Hepatocyte (in vitro differentiated cells): Measurements from ENCODE around the gene GLYATL2. TPM values are rescaled to one million over a fixed set of nuclear protein-coding genes. Genes with fewer than 3 reads are reported as not detected.

Source experiments
- DNase-seq: peaks from one replicate; pipeline ENCODE4 v3.0.0-alpha.2; 2016; ENCODE audit warnings: low spot score
- H2AFZ ChIP-seq: fragments of 200-600 bp; sonication (generic); 2 replicates; pipeline ENCODE4 v1.6.0; 2016; ENCODE audit warnings: antibody characterized with exemption, mild to moderate bottlenecking
- H3K27ac ChIP-seq: fragments of 200-600 bp; sonication (generic); 2 replicates; pipeline ENCODE4 v1.5.1; 2016; ENCODE audit warnings: mild to moderate bottlenecking
- H3K27me3 ChIP-seq: fragments of 200-600 bp; sonication (generic); 2 replicates; pipeline ENCODE4 v1.6.1; 2016
- H3K36me3 ChIP-seq: fragments of 200-600 bp; sonication (generic); replicated peaks from 2 replicates; pipeline ENCODE4 v1.5.1; 2016; ENCODE audit warnings: low read depth; ENCODE audit not compliant: insufficient read depth
- H3K4me1 ChIP-seq: fragments of 200-600 bp; sonication (generic); 2 replicates; pipeline ENCODE4 v1.5.1; 2016; ENCODE audit warnings: mild to moderate bottlenecking, moderate library complexity; ENCODE audit not compliant: insufficient read depth
- H3K4me2 ChIP-seq: fragments of 200-600 bp; sonication (generic); 2 replicates; pipeline ENCODE4 v1.6.0; 2016
- H3K4me3 ChIP-seq: fragments of 200-600 bp; sonication (generic); 2 replicates; pipeline ENCODE4 v1.5.1; 2016; ENCODE audit warnings: mild to moderate bottlenecking
- H3K79me2 ChIP-seq: fragments of 200-600 bp; sonication (generic); 2 replicates; pipeline ENCODE4 v1.6.0; 2017; ENCODE audit warnings: mild to moderate bottlenecking
- H3K9me2 ChIP-seq: fragments of 200-600 bp; sonication (generic); replicated peaks from 2 replicates; pipeline ENCODE4 v1.6.0; 2017; ENCODE audit warnings: mild to moderate bottlenecking; ENCODE audit not compliant: insufficient read depth
- H3K9me3 ChIP-seq: fragments of 200-600 bp; sonication (generic); 2 replicates; pipeline ENCODE4 v1.5.1; 2016; ENCODE audit warnings: low read depth, mild to moderate bottlenecking
- H4K20me1 ChIP-seq: fragments of 200-600 bp; sonication (generic); 2 replicates; pipeline ENCODE4 v1.6.0; 2016; ENCODE audit warnings: mild to moderate bottlenecking; ENCODE audit not compliant: insufficient read depth, poor library complexity, severe bottlenecking
- EZH2 ChIP-seq: fragments of 200-600 bp; sonication (generic); IDR thresholded peaks from 2 replicates; pipeline ENCODE4 v1.6.1; 2016; ENCODE audit warnings: antibody characterized with exemption, mild to moderate bottlenecking, borderline replicate concordance
- EZH2phosphoT487 ChIP-seq: fragments of 200-600 bp; sonication (generic); IDR thresholded peaks from one replicate; pipeline ENCODE4 v1.6.1; 2018; ENCODE audit warnings: antibody characterized with exemption, mild to moderate bottlenecking, low read depth, moderate library complexity; ENCODE audit not compliant: unreplicated experiment, severe bottlenecking
- WGBS: methylation state at CpG from one replicate; pipeline ENCODE4 v1.1.6; 2016; ENCODE audit warnings: low lambda C conversion rate; ENCODE audit errors: missing lambda C conversion rate; 5-methylcytosine and 5-hydroxymethylcytosine counted together
- polyA plus RNA-seq: library from polyadenylated mRNA; unstranded; fragments of >200 nt; fragmentation: Nextera tagmentation; extraction: Ambion mirVana; gene quantifications from 2 replicates; pipeline ENCODE4 v1.2.1, GENCODE V29; 2016
- total RNA-seq: library from RNA; depleted of rRNA; stranded (reverse); fragments of >200 nt; gene quantifications from 2 replicates; pipeline ENCODE4 v1.2.3, GENCODE V29; 2014
- TF ChIP-seq, protein P1 (sequence below): fragments of 200-600 bp; sonication (generic); IDR thresholded peaks from 2 replicates; pipeline ENCODE4 v1.5.1; 2016; ENCODE audit warnings: antibody characterized with exemption, mild to moderate bottlenecking; ENCODE audit not compliant: poor library complexity

The GLYATL2 gene
- total and polyA plus RNA-seq, 2 experiments from 2014 or later = 0.90 TPM; not detected in 1

- no peaks in the 10 kb centered on the region for H3K9me2 ChIP-seq
- TF ChIP-seq, protein P1, sequence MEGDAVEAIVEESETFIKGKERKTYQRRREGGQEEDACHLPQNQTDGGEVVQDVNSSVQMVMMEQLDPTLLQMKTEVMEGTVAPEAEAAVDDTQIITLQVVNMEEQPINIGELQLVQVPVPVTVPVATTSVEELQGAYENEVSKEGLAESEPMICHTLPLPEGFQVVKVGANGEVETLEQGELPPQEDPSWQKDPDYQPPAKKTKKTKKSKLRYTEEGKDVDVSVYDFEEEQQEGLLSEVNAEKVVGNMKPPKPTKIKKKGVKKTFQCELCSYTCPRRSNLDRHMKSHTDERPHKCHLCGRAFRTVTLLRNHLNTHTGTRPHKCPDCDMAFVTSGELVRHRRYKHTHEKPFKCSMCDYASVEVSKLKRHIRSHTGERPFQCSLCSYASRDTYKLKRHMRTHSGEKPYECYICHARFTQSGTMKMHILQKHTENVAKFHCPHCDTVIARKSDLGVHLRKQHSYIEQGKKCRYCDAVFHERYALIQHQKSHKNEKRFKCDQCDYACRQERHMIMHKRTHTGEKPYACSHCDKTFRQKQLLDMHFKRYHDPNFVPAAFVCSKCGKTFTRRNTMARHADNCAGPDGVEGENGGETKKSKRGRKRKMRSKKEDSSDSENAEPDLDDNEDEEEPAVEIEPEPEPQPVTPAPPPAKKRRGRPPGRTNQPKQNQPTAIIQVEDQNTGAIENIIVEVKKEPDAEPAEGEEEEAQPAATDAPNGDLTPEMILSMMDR = no peak
- TF ChIP-seq EZH2 = no peak
- TF ChIP-seq EZH2phosphoT487 = no peak
- no peaks in the 10 kb centered on the region for H3K36me3 ChIP-seq
- no peak for DNase-seq
- H3K27me3 ChIP-seq = no peaks in the 10 kb centered on the region
- H3K4me2 ChIP-seq = no peak overlapping the region
- no peak overlapping the region for H3K4me3 ChIP-seq
- no peak overlapping the region for H3K27ac ChIP-seq
- no peaks in the 10 kb centered on the region for H3K79me2 ChIP-seq
- no peaks in the 10 kb centered on the region for H3K4me1 ChIP-seq
- no peaks in the 10 kb centered on the region for H4K20me1 ChIP-seq
- no peak overlapping the region for H2AFZ ChIP-seq
- no peaks in the 10 kb centered on the region for H3K9me3 ChIP-seq
These were observed 56.6 kb downstream of the GLYATL2 start for GRCh38 chr11:58787903-58788302.

GRCh38 chr11:58786693-58787092, 57.8 kb downstream of the GLYATL2 start:
- no peak overlapping the region for H2AFZ ChIP-seq
- H3K9me2 ChIP-seq = no peaks in the 10 kb centered on the region
- no peaks in the 10 kb centered on the region for H3K4me1 ChIP-seq
- no peaks in the 10 kb centered on the region for H3K79me2 ChIP-seq
- 81% methylated on average over 3 of the region's 3 CpGs for WGBS
- H3K27me3 ChIP-seq = no peaks in the 10 kb centered on the region
- no peak for DNase-seq
- no peak overlapping the region for H3K4me2 ChIP-seq
- no peaks in the 10 kb centered on the region for H3K9me3 ChIP-seq
- H3K27ac ChIP-seq = no peak overlapping the region
- no peak overlapping the region for H3K4me3 ChIP-seq
- H3K36me3 ChIP-seq = no peaks in the 10 kb centered on the region
- TF ChIP-seq, protein P1 = no peak
- no peaks in the 10 kb centered on the region for H4K20me1 ChIP-seq

DNA sequence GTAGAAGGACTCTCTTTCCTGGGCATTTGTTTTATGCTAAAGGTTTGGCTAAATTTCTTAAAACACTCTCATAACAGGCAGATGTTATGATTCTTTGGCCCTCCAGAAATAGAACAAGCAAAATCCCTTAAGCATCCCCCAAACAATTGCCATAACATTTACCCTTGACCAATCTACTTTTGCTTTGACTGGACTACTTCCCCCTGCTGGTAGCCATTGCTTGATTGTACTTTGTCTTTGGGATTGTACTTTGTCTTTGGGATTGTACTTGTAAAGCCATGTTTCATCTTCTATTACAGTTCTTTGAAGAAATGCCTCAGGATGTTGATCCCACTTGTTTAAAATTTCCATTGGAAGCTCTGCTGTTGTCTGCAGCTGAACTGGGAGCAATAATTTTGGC, 59.5 kb downstream of the GLYATL2 start:
- no peak for DNase-seq
- Histone ChIP-seq H3K36me3 (no peaks in the 10 kb centered on the region), H4K20me1 (no peaks in the 10 kb centered on the region), H3K27me3 (no peaks in the 10 kb centered on the region), H3K27ac (no peak overlapping the region), H3K4me3 (no peak overlapping the region), H3K4me2 (no peak overlapping the region), H2AFZ (no peak overlapping the region), H3K9me3 (no peaks in the 10 kb centered on the region), H3K4me1 (no peaks in the 10 kb centered on the region), H3K9me2 (no peaks in the 10 kb centered on the region), H3K79me2 (no peaks in the 10 kb centered on the region)
- TF ChIP-seq, protein P1 = no peak
- TF ChIP-seq EZH2 (no peak), EZH2phosphoT487 (no peak)

Other genes with a start within 250 kb of the GLYATL2 start
- 3.1 and 3.6 TPM in 2 replicates for gene CNTF, start 222.0 kb downstream of the GLYATL2 start, total RNA-seq
- gene CNTF, start 222.0 kb downstream of the GLYATL2 start, polyA plus RNA-seq = not detected in 2 replicates
- gene GLYAT, start 112.8 kb downstream of the GLYATL2 start, total RNA-seq = 0.77 and 3.1 TPM in 2 replicates
- gene GLYAT, start 112.8 kb downstream of the GLYATL2 start, polyA plus RNA-seq = 1.6 and 3.4 TPM in 2 replicates
- 34.1 and 46.7 TPM in 2 replicates for gene GLYATL1, start 94.8 kb upstream of the GLYATL2 start, total RNA-seq
- gene GLYATL1, start 94.8 kb upstream of the GLYATL2 start, polyA plus RNA-seq = 2.6 and 6.9 TPM in 2 replicates
- gene GLYATL1B, start 241.6 kb upstream of the GLYATL2 start, total RNA-seq = not detected in 2 replicates
- 0.28 TPM in 1 of 2 replicates, not detected in the other for gene GLYATL1B, start 241.6 kb upstream of the GLYATL2 start, polyA plus RNA-seq